Activated T-helper 1 cell treated with anti-CD3 and anti-CD28 coated beads, Interleukin-12 subunit alpha, Interleukin-12 subunit beta, Interleukin-2, Interleukin-4 antibody, amounts not matched to agents 30 ng/mL and 10 ng/mL and 1 ng/mL, durations not matched to agents 14 hours and 24 hours and 36 hours (primary cell): ENCODE data around the gene RPS6KC1. TPM values are rescaled to one million over a fixed set of nuclear protein-coding genes. Genes with fewer than 3 reads are reported as not detected.

Source experiments
- DNase-seq: peaks from one replicate; pipeline ENCODE4 v3.0.0; 2021; ENCODE audit warnings: low spot score
- H3K27ac Mint-ChIP-seq: one replicate; pipeline ENCODE4 v1.8.0; 2021; ENCODE audit warnings: mild to moderate bottlenecking, mixed read lengths
- H3K27me3 Mint-ChIP-seq: one replicate; pipeline ENCODE4 v1.8.0; 2022; ENCODE audit warnings: mild to moderate bottlenecking, moderate library complexity, mixed read lengths; ENCODE audit not compliant: insufficient read depth
- H3K36me3 Mint-ChIP-seq: one replicate; pipeline ENCODE4 v1.8.0; 2021; ENCODE audit warnings: low read depth, mixed read lengths
- H3K4me1 Mint-ChIP-seq: one replicate; pipeline ENCODE4 v1.8.0; 2021; ENCODE audit warnings: low read depth, mixed read lengths
- H3K4me3 Mint-ChIP-seq: one replicate; pipeline ENCODE4 v1.8.0; 2021; ENCODE audit warnings: mild to moderate bottlenecking, moderate library complexity, mixed read lengths
- H3K9me3 Mint-ChIP-seq: one replicate; pipeline ENCODE4 v1.8.0; 2021; ENCODE audit warnings: mixed read lengths
- intact Hi-C: fragments of 100-400 bp; cut with micrococcal nuclease; formaldehyde crosslinking; loops from one replicate; pipeline ENCODE4 v1.15.1; 2024
- total RNA-seq: library from RNA; stranded (reverse); gene quantifications from 2 replicates; pipeline ENCODE4 v1.2.3, GENCODE V29; 2022

The RPS6KC1 gene
- total RNA-seq, 1 donor from 2014 or later = 7.5 TPM

- Mint-ChIP-seq H3K27me3 (no peaks in the 10 kb centered on the region), H3K27ac (no peak overlapping the region), H3K36me3 (no peaks in the 10 kb centered on the region), H3K4me3 (no peak overlapping the region), H3K4me1 (peaks cover 11% of the 10 kb centered on the region), H3K9me3 (no peaks in the 10 kb centered on the region)
- intact Hi-C loops = loop anchor here (10.0 kb wide), 1 partner anchor 254 kb away; no protein-coding TSS in a partner anchor
- no peak for DNase-seq
These were observed 69.9 kb downstream of the RPS6KC1 start for GRCh38 chr1:213120961-213121360.

GRCh38 chr1:213122514-213122929 lies 71.5 kb downstream of the RPS6KC1 start:
- no peak for DNase-seq
- H3K4me3 Mint-ChIP-seq = no peak overlapping the region
- no peaks in the 10 kb centered on the region for H3K36me3 Mint-ChIP-seq
- H3K4me1 Mint-ChIP-seq = peaks cover 11% of the 10 kb centered on the region
- intact Hi-C loops = loop anchor here (10.0 kb wide), 1 partner anchor 252 kb away; no protein-coding TSS in a partner anchor
- H3K27ac Mint-ChIP-seq = no peak overlapping the region
- H3K9me3 Mint-ChIP-seq = no peaks in the 10 kb centered on the region
- H3K27me3 Mint-ChIP-seq = no peaks in the 10 kb centered on the region

DNA sequence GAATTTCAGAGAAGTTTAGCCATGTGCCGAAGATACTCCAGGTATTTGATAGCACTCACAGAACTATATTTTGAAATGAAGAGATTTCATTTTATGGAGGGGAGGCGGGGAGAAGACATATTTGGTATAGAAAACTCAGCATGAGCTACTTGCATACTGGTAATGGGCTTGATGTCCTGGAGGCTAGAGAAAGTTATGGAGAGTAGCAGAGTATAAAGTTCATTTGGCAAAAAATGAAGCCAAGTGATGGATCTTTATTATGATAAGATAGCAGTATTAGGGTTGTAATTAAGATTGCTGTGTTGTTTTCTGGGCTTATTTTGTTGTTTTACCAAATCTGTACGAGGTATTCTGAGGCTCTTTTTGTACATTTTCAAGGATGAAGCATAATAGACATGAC lies 72.0 kb downstream of the RPS6KC1 start:
- DNase-seq = no peak
- Mint-ChIP-seq H3K36me3 (no peaks in the 10 kb centered on the region), H3K9me3 (no peaks in the 10 kb centered on the region), H3K27ac (no peak overlapping the region), H3K4me3 (no peak overlapping the region), H3K27me3 (no peaks in the 10 kb centered on the region), H3K4me1 (peaks cover 11% of the 10 kb centered on the region)
- intact Hi-C loops = loop anchor here (10.0 kb wide), 1 partner anchor 252 kb away; no protein-coding TSS in a partner anchor

DNA sequence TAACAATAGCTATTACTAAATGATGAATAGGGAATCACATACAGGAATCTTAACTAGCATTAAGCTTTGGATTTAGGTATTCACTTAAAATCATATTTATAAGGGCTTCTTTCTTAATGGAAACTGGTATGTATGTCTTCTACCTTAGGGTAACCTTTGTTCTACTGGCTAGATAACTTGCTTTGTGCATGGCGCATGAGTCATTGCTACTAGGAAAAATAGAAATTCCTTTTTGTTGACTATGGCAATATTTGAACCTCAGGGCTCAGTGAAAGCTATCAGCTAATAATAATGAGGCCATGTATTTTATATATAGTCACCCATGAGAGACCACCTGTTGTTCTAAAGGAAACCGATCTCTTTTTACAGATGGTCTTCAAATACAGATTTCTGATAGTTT lies 72.5 kb downstream of the RPS6KC1 start:
- intact Hi-C loops = loop anchor here (10.0 kb wide), 1 partner anchor 251 kb away; no protein-coding TSS in a partner anchor
- H3K27me3 Mint-ChIP-seq = no peaks in the 10 kb centered on the region
- no peak overlapping the region for H3K4me3 Mint-ChIP-seq
- DNase-seq = no peak
- peaks cover 11% of the 10 kb centered on the region for H3K4me1 Mint-ChIP-seq
- H3K27ac Mint-ChIP-seq = no peak overlapping the region
- H3K9me3 Mint-ChIP-seq = no peaks in the 10 kb centered on the region
- no peaks in the 10 kb centered on the region for H3K36me3 Mint-ChIP-seq

DNA sequence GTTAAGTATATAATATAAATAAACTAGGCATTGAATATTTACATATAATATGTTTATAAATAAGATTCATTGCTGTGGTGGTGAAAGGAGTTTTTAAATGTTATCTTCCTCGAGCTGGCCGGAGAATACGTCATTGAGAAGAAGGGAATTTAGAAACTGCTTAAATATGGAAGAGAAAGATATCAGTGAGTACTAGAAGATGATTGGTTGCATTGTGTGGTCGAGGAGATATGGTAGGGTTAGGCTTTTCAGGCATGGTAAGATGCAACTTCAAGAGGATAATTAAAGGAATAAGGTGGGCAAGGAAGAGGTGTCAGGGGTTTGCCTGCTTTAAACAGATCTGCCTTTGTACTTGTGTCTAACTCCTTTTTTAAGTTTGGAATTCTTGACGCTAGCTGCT lies 73.5 kb downstream of the RPS6KC1 start:
- no peaks in the 10 kb centered on the region for H3K36me3 Mint-ChIP-seq
- no peaks in the 10 kb centered on the region for H3K27me3 Mint-ChIP-seq

GRCh38 chr1:213125643-213126042 lies 74.6 kb downstream of the RPS6KC1 start:
- intact Hi-C loops = loop anchor here (10.0 kb wide), 1 partner anchor 249 kb away; no protein-coding TSS in a partner anchor

More for the DNA sequence above, 73.5 kb downstream of the RPS6KC1 start:
- H3K27ac Mint-ChIP-seq = no peak overlapping the region
- H3K9me3 Mint-ChIP-seq = no peaks in the 10 kb centered on the region
- DNase-seq = no peak
- no peak overlapping the region for H3K4me3 Mint-ChIP-seq
- intact Hi-C loops = loop anchor here (10.0 kb wide), 1 partner anchor 250 kb away; no protein-coding TSS in a partner anchor
- peaks cover 11% of the 10 kb centered on the region for H3K4me1 Mint-ChIP-seq

DNA sequence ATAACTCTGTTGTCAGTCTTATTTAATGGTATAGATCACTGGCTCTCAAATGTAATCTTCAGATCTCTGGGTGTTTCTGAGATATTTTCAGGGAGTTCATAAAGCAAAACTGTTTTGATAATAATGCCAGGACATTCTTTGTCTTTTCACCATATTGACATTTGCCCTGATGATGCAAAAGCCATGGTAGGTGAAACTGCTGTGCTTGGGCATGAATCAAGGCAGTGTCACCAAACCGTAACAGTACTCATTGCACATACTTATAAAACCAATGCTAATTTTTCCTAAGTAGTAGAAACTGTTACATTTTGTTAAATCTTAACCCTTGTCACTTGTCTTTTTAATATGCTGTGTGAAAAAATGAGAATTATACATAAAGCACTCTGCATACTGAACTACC lies 76.0 kb downstream of the RPS6KC1 start:
- H3K4me3 Mint-ChIP-seq = no peak overlapping the region
- H3K27me3 Mint-ChIP-seq = no peaks in the 10 kb centered on the region
- no peak overlapping the region for H3K27ac Mint-ChIP-seq
- no peaks in the 10 kb centered on the region for H3K4me1 Mint-ChIP-seq
- no peaks in the 10 kb centered on the region for H3K9me3 Mint-ChIP-seq
- H3K36me3 Mint-ChIP-seq = no peaks in the 10 kb centered on the region
- no peak for DNase-seq
- intact Hi-C loops = loop anchor here (10.0 kb wide), 1 partner anchor 248 kb away; no protein-coding TSS in a partner anchor

More at GRCh38 chr1:213125643-213126042, 74.6 kb downstream of the RPS6KC1 start:
- no peak for DNase-seq
- Mint-ChIP-seq H3K4me1 (peaks cover 4% of the 10 kb centered on the region), H3K4me3 (no peak overlapping the region), H3K9me3 (no peaks in the 10 kb centered on the region), H3K36me3 (no peaks in the 10 kb centered on the region), H3K27ac (no peak overlapping the region), H3K27me3 (no peaks in the 10 kb centered on the region)

DNA sequence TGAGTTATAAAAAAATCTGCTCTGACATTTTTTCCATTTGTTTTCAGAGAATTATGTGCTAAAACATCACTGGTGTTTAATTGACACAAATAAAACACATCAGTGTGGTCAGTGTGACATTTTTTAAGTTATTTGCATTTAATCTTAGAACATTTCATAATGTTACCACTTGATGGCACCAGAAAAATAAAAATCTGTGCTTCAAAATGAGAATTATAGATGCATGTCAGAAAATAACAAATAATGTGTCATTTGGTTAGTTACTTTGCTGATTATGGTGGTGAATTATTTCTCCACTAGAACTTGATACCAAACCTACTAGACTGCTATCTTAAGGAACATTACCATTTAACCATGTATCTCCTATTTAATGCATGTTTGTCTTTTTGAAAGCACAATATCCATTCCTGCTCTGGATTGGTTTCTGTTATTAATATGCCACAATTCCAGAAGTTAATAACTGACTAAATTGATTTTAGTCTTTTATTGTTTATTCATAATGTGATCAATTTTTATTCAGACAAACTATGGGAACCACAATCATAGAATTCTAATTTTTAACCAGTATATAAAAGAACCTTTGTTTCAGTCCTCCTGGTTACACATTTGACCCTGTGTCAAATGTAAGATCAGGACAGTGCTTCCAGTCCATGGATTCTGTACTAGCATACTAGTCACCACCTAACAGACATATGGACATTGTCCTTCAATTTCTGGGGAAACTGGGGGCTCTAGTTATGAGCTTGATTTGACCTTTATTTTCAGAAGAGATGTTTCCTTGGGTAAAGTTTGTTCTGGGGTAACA lies 81.0 kb downstream of the RPS6KC1 start:
- no peak for DNase-seq
- Mint-ChIP-seq H3K4me3 (no peak overlapping the region), H3K36me3 (no peaks in the 10 kb centered on the region), H3K27ac (no peak overlapping the region), H3K4me1 (no peaks in the 10 kb centered on the region), H3K27me3 (no peaks in the 10 kb centered on the region), H3K9me3 (no peaks in the 10 kb centered on the region)
- intact Hi-C loops = no loop called here

- H3K4me3 Mint-ChIP-seq = no peak overlapping the region
- no peaks in the 10 kb centered on the region for H3K9me3 Mint-ChIP-seq
- no peak overlapping the region for H3K27ac Mint-ChIP-seq
- no peak for DNase-seq
- intact Hi-C loops = no loop called here
- peaks cover 7% of the 10 kb centered on the region for H3K36me3 Mint-ChIP-seq
- H3K27me3 Mint-ChIP-seq = no peaks in the 10 kb centered on the region
- H3K4me1 Mint-ChIP-seq = no peaks in the 10 kb centered on the region
These were observed 84.5 kb downstream of the RPS6KC1 start for GRCh38 chr1:213135572-213135971.

- no peak for DNase-seq
- H3K27me3 Mint-ChIP-seq = no peaks in the 10 kb centered on the region
- intact Hi-C loops = no loop called here
- H3K4me3 Mint-ChIP-seq = no peak overlapping the region
- no peak overlapping the region for H3K27ac Mint-ChIP-seq
- peaks cover 7% of the 10 kb centered on the region for H3K36me3 Mint-ChIP-seq
- H3K4me1 Mint-ChIP-seq = no peaks in the 10 kb centered on the region
- no peaks in the 10 kb centered on the region for H3K9me3 Mint-ChIP-seq
These were observed 85.3 kb downstream of the RPS6KC1 start for GRCh38 chr1:213136190-213136917.

GRCh38 chr1:213138391-213138790 lies 87.3 kb downstream of the RPS6KC1 start:
- Mint-ChIP-seq H3K27ac (no peak overlapping the region), H3K27me3 (no peaks in the 10 kb centered on the region)
- DNase-seq = no peak

GRCh38 chr1:213138892-213139291 lies 87.9 kb downstream of the RPS6KC1 start:
- no peaks in the 10 kb centered on the region for H3K9me3 Mint-ChIP-seq
- intact Hi-C loops = no loop called here
- no peaks in the 10 kb centered on the region for H3K4me1 Mint-ChIP-seq
- H3K27me3 Mint-ChIP-seq = no peaks in the 10 kb centered on the region
- no peak overlapping the region for H3K4me3 Mint-ChIP-seq
- peaks cover 9% of the 10 kb centered on the region for H3K36me3 Mint-ChIP-seq
- peak overlapping the region; percentile 18 for H3K27ac Mint-ChIP-seq
- DNase-seq = no peak

More at GRCh38 chr1:213138391-213138790, 87.3 kb downstream of the RPS6KC1 start:
- Mint-ChIP-seq H3K4me3 (no peak overlapping the region), H3K4me1 (no peaks in the 10 kb centered on the region), H3K9me3 (no peaks in the 10 kb centered on the region), H3K36me3 (peaks cover 9% of the 10 kb centered on the region)
- intact Hi-C loops = no loop called here

- no peaks in the 10 kb centered on the region for H3K4me1 Mint-ChIP-seq
- no peak overlapping the region for H3K27ac Mint-ChIP-seq
- no peaks in the 10 kb centered on the region for H3K27me3 Mint-ChIP-seq
- intact Hi-C loops = no loop called here
- H3K36me3 Mint-ChIP-seq = peaks cover 3% of the 10 kb centered on the region
- H3K9me3 Mint-ChIP-seq = peaks cover 12% of the 10 kb centered on the region
- DNase-seq = no peak
- no peak overlapping the region for H3K4me3 Mint-ChIP-seq
These were observed 97.9 kb downstream of the RPS6KC1 start for GRCh38 chr1:213148905-213149304.
